ENCODE results near the gene LARP1B.
"Not testable (repeated sequence)": the region's sequence is repeated elsewhere in the genome, so short reads cannot be mapped to it uniquely, and the experiment has no call there.

The LARP1B gene

GRCh38 chr4:128228845-128229795 is 168.0 kb downstream of the LARP1B start:
- DNase-seq, result no peak

GRCh38 chr4:128232719-128233118 is 171.6 kb downstream of the LARP1B start:
- DNase-seq, result no peak

DNA sequence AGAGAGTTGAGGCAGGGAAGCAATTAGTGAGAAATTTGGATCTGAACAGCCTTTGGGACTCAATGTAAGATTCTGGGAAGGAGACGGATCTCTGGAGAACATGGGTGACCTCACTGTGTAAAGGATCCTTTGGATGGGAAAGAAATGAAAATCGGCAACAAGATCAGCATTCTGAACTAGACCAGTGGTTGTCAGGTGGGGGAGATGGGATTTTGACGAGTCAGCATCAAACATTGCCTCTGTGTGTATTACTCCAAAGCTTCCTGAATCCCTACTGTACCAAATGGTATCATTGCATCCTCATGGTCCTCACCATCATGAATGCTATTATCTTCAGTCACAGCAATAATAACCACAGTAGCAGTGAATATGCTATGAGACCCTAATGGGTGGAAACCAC is 173.7 kb downstream of the LARP1B start:
- DNase-seq, result no peak

GRCh38 chr4:128241019-128241418 is 179.9 kb downstream of the LARP1B start:
- DNase-seq, result no peak

GRCh38 chr4:128241425-128241913 is 180.4 kb downstream of the LARP1B start:
- DNase-seq, result no peak

- no peak for DNase-seq
Observed at GRCh38 chr4:128241981-128242380, 180.9 kb downstream of the LARP1B start.

GRCh38 chr4:128242601-128243000 is 181.5 kb downstream of the LARP1B start:
- DNase-seq, result no peak

GRCh38 chr4:128244379-128244778 is 183.3 kb downstream of the LARP1B start:
- DNase-seq, result no peak

GRCh38 chr4:128245391-128245790 is 184.3 kb downstream of the LARP1B start:
- not testable (repeated sequence) for DNase-seq

- no peak for DNase-seq
Observed at GRCh38 chr4:128247906-128248305, 186.8 kb downstream of the LARP1B start.

DNA sequence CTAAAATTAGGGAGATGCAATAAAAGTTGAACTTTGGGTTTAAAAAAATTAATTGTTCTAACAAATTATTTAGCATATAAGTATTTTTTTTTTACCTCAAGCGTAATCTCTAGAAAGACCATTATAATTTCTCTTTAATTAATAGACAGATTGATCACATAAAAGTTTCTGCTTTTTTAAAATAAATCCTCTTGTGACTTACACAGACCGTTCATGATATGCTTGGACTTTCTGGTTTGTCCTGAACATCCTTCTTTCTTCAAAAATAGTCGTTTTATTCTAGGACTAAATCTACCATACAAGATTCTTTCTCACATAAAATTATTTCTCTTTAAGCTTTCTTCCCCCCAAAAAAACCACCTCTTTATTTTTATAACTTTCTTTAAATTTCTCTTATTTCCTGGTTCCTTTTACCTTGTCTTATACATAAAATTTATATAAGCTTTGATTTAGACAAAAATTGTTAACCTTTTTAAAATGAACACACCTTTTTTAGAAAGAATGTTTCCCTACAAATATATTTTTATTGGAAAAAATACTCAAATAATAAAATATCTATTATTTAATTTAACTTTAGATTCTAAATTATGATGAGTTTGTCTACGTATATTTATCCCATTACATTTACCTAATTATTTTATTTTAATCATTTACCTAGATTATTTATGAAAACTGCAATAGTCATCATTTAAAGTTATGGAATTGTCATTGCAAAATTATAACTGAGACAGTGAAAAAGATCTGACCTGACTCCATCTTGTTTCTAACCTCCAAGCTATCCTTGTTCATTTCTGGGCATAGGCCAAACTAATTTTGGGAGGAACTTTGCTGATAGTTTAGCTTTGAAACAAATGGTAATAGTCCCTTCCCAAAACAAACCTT is 188.9 kb downstream of the LARP1B start:
- no peak for DNase-seq

DNA sequence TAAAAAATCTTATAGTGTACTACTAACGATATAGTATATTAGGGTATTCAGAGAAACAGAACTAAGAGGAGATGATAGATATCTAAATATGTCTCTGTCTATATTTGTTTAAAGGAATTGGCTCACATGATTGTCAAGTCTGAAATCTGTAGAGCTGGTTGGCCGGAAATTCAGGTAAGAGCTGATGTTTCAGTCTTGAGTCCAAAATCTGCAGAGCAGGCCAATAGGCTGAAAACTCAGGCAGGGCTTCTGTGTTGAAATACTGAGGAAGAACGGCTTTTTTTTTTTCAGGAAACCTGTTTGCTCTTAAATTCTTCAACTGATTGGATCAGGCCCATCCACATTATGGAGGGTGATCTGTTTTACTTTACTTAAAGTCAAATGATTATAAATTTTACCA is 194.8 kb downstream of the LARP1B start:
- no peak for DNase-seq

DNA sequence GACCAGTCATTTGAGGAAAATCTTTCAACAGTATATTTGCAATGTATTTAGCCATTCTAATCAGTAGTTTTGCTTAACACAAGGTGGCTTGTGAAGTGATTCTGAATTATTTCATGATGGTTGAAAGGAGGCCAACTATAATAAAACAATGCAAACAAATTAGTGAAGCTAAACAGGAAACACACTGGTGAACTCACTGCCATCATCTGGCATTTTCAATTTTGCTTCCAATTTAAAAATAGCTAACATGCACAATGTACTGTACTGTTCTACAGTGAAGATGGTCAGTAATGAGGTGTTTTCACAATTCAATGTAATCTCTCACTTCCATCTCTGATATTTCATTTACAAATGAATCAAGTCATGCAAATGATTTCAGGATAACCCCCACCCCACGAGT is 195.4 kb downstream of the LARP1B start:
- DNase-seq, result no peak

DNA sequence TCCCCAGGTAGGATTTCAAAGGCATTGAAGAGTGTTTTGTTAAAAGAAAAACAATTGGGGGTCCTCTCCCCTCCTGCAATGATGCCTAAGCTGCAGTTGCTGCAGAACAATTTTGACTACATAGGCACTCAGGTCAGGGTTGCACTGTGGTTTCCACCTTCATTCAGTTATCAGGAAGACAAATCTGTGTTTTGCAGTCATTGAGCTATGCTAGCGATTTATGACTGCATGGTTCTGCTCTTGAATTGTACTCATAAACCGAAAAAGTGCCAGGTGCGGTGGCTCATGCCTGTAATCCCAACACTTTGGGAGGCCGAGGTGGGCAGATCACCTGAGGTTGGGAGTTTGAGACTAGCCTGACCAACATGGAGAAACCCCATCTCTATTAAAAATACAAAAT is 197.1 kb downstream of the LARP1B start:
- not testable (repeated sequence) for DNase-seq

- not testable (repeated sequence) for DNase-seq
Observed at GRCh38 chr4:128259889-128260288, 198.8 kb downstream of the LARP1B start.
